ENCODE measurements around the gene ABCA12. TPM values are rescaled to one million over a fixed set of nuclear protein-coding genes. Genes with fewer than 3 reads are reported as not detected.

ABCA12 gene
- total RNA-seq, 2 donors from 2014 or later = 0.07 TPM; not detected in 1

- Histone ChIP-seq H3K9me3 (ENCODE audit: control insufficient read depth, low read length) (no peaks in the 10 kb centered on the region), H3K36me3 (ENCODE audit: control insufficient read depth, insufficient read depth, low read length) (no peaks in the 10 kb centered on the region), H3K4me1 (ENCODE audit: control insufficient read depth, insufficient read depth, low read length) (no peaks in the 10 kb centered on the region), H3K4me3 (ENCODE audit: low read length) (no peak overlapping the region), H3K9ac (ENCODE audit: extremely low read depth, low read length, poor library complexity, severe bottlenecking) (no peak overlapping the region), H3K27me3 (ENCODE audit: control insufficient read depth, insufficient read depth, low read length, poor library complexity, severe bottlenecking) (no peaks in the 10 kb centered on the region), H3K27ac (ENCODE audit: low read depth, low read length) (no peak overlapping the region)
- H3K36me3 Mint-ChIP-seq (ENCODE audit: low read depth) = no peaks in the 10 kb centered on the region
- WGBS, 2 experiments (ENCODE audit: insufficient coverage in 1 of 2, insufficient read length in 1 of 2) = 84 to 100% methylated on average over 1 of the region's 2 CpGs
- H3K4me3 Mint-ChIP-seq = no peak overlapping the region
- no peaks in the 10 kb centered on the region for H3K9me3 Mint-ChIP-seq
- DNase-seq = no peak
- no peak for TF ChIP-seq CTCF (conservative IDR thresholded peaks at IDR 0.05)
- no peaks in the 10 kb centered on the region for H3K4me1 Mint-ChIP-seq
- H3K27me3 Mint-ChIP-seq (ENCODE audit: insufficient read depth) = no peaks in the 10 kb centered on the region
- H3K27ac Mint-ChIP-seq = no peak overlapping the region
Measured at GRCh38 chr2:214889301-214889700, 249.1 kb downstream of the ABCA12 start.

- Mint-ChIP-seq H3K27me3 (ENCODE audit: insufficient read depth) (no peaks in the 10 kb centered on the region), H3K27ac (no peak overlapping the region), H3K4me1 (no peaks in the 10 kb centered on the region), H3K36me3 (ENCODE audit: low read depth) (no peaks in the 10 kb centered on the region), H3K9me3 (no peaks in the 10 kb centered on the region), H3K4me3 (no peak overlapping the region)
- H3K27me3 ChIP-seq (ENCODE audit: control insufficient read depth, insufficient read depth, low read length, poor library complexity, severe bottlenecking) = no peaks in the 10 kb centered on the region
- no peaks in the 10 kb centered on the region for H3K4me1 ChIP-seq (ENCODE audit: control insufficient read depth, insufficient read depth, low read length)
- no peak overlapping the region for H3K9ac ChIP-seq (ENCODE audit: extremely low read depth, low read length, poor library complexity, severe bottlenecking)
- WGBS, 2 experiments (ENCODE audit: insufficient coverage in 1 of 2, insufficient read length in 1 of 2) = 94 to 99% methylated on average over 5 to 6 of the region's 6 CpGs
- H3K27ac ChIP-seq (ENCODE audit: low read depth, low read length) = no peak overlapping the region
- no peak for TF ChIP-seq CTCF (conservative IDR thresholded peaks at IDR 0.05)
- H3K9me3 ChIP-seq (ENCODE audit: control insufficient read depth, low read length) = no peaks in the 10 kb centered on the region
- no peak overlapping the region for H3K4me3 ChIP-seq (ENCODE audit: low read length)
- no peak for DNase-seq
- H3K36me3 ChIP-seq (ENCODE audit: control insufficient read depth, insufficient read depth, low read length) = no peaks in the 10 kb centered on the region
Measured at GRCh38 chr2:214881647-214882202, 256.7 kb downstream of the ABCA12 start.

Other genes starting within 250 kb of the ABCA12 start
- gene ATIC, start 173.4 kb upstream of the ABCA12 start, total RNA-seq = 100 to 1,000 TPM; 185 to 209 TPM

Measured in endodermal cell (in vitro differentiated cells).